CD4-positive, alpha-beta T cell treated with Interleukin-1 beta for 1 hour (primary cell): ENCODE results near the gene RNF144B.
"Not testable (repeated sequence)": the region's sequence is repeated elsewhere in the genome, so short reads cannot be mapped to it uniquely, and the experiment has no call there.

ENCODE experiments used
- DNase-seq, 2 donors: peaks; one replicate each; pipeline ENCODE4 v3.0.0-alpha.2; 2020 to 2022

Gene RNF144B

DNA sequence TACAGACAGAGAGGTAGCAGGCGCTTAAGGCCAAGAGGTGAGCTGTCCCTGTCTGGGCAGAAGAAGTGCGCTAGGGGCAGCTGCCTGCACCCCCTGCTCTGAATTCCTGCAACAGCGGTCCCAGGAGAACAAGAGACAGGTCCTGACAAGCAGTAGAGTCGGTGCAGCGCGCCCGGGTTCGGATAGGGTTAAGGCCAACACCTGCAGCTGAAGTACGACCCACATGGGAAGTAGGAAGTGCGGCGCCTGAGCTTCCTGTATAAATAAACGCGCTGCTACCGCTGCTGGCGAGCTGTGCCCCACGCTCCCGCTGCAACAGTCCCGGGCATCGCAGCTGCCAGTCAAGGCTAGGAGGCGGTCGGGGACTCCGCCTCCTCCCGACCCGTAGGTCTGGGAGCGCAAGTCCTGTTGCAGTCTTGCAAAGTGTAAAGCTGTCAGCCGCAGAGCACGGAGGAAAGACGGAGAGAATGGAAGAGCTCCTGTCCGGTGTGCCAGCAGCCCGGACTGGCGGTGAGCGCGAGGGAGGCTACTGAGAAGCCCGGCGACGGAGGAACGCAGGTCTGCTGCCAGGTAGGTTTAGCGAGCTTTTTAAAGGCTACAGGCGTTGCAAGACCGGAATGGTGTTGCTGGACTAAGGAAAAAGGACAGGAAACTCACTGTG lies at the start of gene RNF144B:
RNF144B (plus strand) TSS at position 290 of the 661 bp plus-strand sequence. CDS start 12,185 bp downstream, outside the sequence.
- DNase-seq, result peak; percentile 63 to 80

GRCh38 chr6:18339599-18339998 lies 47.6 kb upstream of the RNF144B start:
- no peak for DNase-seq

- DNase-seq, result no peak
Measured at GRCh38 chr6:18340781-18341551, 46.2 kb upstream of the RNF144B start.

- DNase-seq, result no peak
Measured at GRCh38 chr6:18342223-18342622, 44.9 kb upstream of the RNF144B start.

- DNase-seq, result no peak
Measured at GRCh38 chr6:18343741-18344140, 43.4 kb upstream of the RNF144B start.

GRCh38 chr6:18347021-18347577 lies 40.1 kb upstream of the RNF144B start:
- DNase-seq, result no peak

GRCh38 chr6:18347866-18348265 lies 39.3 kb upstream of the RNF144B start:
- no peak for DNase-seq

- DNase-seq, result no peak
Measured at GRCh38 chr6:18349386-18349785, 37.8 kb upstream of the RNF144B start.

GRCh38 chr6:18350271-18350670 lies 36.9 kb upstream of the RNF144B start:
- DNase-seq, result no peak

GRCh38 chr6:18350712-18351111 lies 36.4 kb upstream of the RNF144B start:
- DNase-seq, result no peak

DNA sequence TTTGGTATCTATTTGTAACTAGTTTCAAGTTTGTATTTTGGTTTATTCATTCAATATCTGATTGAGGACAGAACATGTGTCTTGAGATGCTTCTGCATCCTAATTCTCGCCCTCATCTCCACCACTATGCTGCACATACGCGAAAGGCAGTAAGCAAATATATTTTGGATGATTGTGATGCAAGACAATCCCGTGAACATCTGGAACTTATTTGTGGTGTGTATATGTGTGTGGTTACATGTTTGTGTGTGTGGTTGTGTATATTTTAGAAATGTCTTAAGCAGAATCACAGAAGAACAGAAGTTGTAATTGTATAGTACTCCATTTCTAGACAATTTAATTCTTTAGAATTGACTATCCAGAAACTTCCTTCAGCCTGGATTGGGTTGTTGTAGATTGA lies 35.1 kb upstream of the RNF144B start:
- DNase-seq, result no peak

DNA sequence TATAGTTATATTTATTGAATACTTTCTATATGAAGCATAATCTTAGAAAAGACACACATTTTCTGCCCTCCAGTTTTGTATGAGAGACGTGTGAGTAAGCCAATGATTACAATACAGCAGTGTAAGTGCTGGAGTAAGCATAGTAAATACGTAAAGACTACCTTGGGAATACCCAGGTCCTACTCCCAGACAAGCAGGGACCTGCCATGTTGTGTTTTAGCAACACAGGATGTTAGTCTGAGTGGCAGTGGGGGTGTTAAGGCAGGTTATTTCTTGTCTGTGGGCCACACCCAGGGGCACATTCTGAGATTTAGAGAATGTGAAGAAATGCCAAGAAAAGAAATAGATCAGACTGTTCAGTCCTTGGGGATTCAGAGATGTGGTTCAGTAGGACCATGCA lies 34.3 kb upstream of the RNF144B start:
- no peak for DNase-seq

GRCh38 chr6:18353251-18353650 lies 33.9 kb upstream of the RNF144B start:
- no peak for DNase-seq

- not testable (repeated sequence) for DNase-seq
Measured at GRCh38 chr6:18357546-18357945, 29.6 kb upstream of the RNF144B start.

DNA sequence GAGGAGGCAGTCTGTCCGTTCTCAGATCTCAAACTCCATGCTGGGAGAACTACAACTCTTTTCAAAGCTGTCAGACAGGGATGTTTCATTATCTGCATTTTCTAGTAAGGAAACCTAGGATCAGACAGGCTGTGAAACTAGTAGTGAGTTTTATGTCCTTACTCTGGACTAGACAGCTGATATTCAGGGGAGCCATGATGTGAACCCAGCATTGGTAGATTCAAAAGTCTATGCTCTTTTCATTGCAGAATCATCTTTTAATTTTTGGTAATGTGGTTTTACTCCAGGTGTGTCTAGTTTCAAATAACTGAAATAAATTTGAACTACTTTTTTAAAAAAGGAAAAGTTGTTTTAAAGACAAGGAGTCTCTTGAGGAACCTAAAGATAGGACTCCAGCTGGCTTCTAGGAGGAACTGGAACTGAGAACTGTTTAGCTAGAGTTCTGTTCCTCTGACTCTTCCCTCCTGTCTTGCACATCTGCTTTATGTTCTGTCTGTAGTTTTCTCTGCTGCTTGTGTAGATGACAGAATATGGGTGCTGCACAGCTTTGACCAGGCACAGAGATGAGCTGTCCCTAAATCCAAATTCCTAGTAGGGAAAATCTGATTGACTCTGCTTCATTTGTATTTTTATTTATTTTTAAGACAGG lies 27.8 kb upstream of the RNF144B start:
- DNase-seq, result no peak

GRCh38 chr6:18360188-18360587 lies 27.0 kb upstream of the RNF144B start:
- DNase-seq, result no peak

DNA sequence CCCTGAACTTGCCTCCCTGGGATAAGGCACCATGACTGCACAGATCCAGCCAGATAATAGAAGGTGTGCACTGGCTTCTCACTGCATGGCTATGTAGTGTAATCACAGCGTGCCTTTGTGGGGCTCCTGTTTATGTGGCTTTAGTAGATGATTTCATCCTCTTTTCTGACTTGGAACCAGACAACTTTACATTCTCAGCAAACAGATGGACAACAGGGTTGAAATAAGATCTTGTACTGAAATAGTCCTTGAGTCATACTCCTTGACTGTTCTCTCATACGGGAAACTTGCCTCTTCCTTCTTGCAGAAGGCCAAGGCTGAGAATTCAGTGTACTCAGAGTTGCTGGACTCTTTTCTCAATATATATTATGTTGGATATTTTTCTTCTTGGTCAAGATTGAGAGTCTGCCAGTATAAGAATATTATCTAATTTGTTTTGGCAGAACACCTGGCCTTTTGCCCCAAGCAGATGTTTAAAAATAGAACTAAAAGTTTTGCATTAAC lies 25.0 kb upstream of the RNF144B start:
- no peak for DNase-seq

DNA sequence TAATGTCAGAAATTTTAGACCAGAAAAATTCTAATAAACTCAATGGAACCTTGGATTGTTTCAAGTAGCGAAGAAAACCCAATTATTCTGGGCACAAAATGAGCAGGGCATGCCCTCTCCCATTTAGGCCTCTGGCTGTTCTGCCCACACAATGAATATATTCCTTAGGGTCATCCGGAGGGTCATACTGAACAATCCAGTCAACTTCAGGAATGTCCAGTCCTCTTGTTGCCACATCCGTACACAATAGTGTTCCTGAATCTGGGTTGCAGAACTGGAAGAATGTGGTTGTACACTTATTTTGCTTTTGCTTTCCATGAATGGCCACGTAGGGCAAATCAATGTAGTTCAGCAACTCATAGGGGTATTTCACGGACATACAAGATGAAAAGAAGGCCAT lies 23.4 kb upstream of the RNF144B start:
- no peak for DNase-seq

GRCh38 chr6:18364561-18364960 lies 22.6 kb upstream of the RNF144B start:
- DNase-seq, result not testable (repeated sequence)

GRCh38 chr6:18367371-18367770 lies 19.8 kb upstream of the RNF144B start:
- no peak for DNase-seq

GRCh38 chr6:18368277-18369105 lies 18.7 kb upstream of the RNF144B start:
- DNase-seq, result no peak

DNA sequence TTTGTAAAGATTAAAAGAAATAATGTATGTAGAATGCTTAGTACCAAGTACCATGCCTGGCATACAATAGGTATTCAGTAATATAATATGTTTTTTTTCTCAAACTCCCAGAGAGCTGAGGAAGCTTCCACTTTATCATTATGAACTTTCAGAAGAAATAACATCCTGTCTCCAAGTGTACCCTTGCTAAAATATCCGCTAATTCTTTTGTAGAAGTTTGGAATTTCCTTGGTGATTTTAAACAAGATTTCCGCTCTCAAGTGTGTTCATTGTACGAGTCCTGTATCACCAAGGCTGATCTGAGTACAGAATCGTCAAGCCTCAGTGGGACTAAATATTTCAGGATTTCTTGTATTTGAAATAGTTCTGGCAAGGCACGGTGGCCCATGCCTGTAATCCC lies 16.1 kb upstream of the RNF144B start:
- no peak for DNase-seq

- no peak for DNase-seq
Measured at GRCh38 chr6:18371656-18372055, 15.5 kb upstream of the RNF144B start.
